GM12873 (cell line): ENCODE measurements around the gene CASS4.

ENCODE experiments used
- TF ChIP-seq, protein P1 (sequence below): IDR thresholded peaks from 2 replicates; pipeline ENCODE4 v1.5.1; 2012; ENCODE audit warnings: low read depth, mild to moderate bottlenecking, moderate library complexity, low read length, control low read depth; ENCODE audit not compliant: insufficient read depth; ENCODE audit errors: missing control alignments

CASS4 gene

GRCh38 chr20:56488566-56488965, 76.5 kb downstream of the CASS4 start:
- TF ChIP-seq, protein P1, sequence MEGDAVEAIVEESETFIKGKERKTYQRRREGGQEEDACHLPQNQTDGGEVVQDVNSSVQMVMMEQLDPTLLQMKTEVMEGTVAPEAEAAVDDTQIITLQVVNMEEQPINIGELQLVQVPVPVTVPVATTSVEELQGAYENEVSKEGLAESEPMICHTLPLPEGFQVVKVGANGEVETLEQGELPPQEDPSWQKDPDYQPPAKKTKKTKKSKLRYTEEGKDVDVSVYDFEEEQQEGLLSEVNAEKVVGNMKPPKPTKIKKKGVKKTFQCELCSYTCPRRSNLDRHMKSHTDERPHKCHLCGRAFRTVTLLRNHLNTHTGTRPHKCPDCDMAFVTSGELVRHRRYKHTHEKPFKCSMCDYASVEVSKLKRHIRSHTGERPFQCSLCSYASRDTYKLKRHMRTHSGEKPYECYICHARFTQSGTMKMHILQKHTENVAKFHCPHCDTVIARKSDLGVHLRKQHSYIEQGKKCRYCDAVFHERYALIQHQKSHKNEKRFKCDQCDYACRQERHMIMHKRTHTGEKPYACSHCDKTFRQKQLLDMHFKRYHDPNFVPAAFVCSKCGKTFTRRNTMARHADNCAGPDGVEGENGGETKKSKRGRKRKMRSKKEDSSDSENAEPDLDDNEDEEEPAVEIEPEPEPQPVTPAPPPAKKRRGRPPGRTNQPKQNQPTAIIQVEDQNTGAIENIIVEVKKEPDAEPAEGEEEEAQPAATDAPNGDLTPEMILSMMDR = no peak

DNA sequence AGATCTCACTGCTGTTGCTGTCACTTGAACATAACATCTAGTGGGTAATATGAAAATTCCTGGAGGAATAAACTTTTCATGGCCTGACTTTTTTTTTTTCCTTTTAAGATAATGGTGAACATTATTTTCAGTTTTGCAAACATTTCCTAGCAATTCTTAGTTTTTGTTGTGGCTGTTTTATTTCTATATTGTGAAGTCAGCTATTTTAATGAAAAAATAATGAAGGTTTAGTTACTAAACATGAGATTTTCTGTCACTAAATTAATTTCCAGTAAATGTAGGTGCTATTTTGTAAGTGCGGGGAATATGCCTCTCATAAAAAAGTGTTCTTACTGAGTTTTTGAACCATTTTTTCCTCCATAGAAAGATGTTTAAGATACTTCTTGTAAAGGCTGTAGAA, 89.1 kb downstream of the CASS4 start:
- TF ChIP-seq, protein P1 = no peak

DNA sequence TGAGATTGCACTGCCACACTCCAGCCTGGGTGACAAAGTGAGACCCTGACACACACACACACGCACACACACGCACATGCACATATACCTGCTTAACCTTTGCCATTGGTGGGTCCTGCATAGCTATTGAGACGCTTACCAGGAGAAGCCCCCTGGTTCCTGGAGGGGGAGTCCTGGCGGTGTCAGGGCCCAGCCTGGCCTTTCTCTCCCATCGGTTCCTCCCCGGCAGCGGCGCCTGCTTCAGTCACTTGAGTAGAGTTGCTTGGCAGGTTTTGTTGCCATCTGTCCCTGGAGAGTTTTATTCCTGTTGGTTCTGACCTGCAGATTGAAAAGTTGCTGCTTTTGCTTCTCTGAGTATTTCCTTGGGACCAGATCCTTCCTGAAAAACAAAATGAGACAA, 91.9 kb downstream of the CASS4 start:
- TF ChIP-seq, protein P1 = no peak

DNA sequence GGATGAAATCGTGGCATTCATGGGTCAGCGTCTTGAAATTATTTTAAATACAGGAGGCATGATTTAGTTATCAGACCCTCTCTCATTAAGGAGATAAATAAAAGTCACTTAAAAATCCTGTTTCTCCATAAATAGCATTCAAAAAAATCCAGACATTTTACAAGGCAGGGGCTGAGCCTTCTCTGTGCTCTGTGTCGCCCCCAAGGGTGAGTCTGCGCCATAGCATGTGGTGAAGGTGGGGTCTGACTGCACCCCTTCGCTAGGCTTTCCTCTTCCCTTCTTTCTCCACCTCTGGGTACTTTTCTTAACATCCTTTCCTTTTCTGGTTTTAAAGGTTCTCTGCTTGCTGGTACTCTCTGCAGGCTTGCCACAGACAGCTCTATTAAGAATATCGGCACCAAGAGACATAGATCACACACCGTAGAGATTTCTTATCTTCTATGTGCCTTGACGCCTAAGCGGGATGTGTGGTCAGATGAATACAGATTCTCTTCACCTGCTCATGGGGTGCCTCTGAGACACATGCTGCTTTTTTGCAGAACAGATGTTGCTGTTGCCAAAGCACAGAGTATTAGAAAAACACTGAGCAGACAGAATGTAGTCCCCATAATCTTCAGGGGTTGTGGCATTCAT, 92.4 kb downstream of the CASS4 start:
- TF ChIP-seq, protein P1 = peak; percentile 72

- TF ChIP-seq, protein P1 = no peak
These were observed 94.0 kb downstream of the CASS4 start for GRCh38 chr20:56506103-56506502.
